OCI-LY1 (cell line): ENCODE measurements around the gene CENPA.
"Not testable (repeated sequence)": the region's sequence is repeated elsewhere in the genome, so short reads cannot be mapped to it uniquely, and the experiment has no call there.

Experiments used
- H2AFZ ChIP-seq: fragments of 200-600 bp; sonication (generic), shearing (Covaris generic); 2 replicates; pipeline ENCODE4 v1.6.0; 2014; ENCODE audit warnings: antibody characterized with exemption, mild to moderate bottlenecking, low read length
- H3F3A ChIP-seq: fragments of 200-600 bp; sonication (generic), shearing (Covaris generic); 2 replicates; pipeline ENCODE4 v1.6.0; 2014; ENCODE audit warnings: mild to moderate bottlenecking, antibody characterized with exemption, low read length, moderate library complexity; ENCODE audit not compliant: insufficient read depth
- H3K27ac ChIP-seq: fragments of 200-600 bp; sonication (generic); 2 replicates; pipeline ENCODE4 v1.5.1; 2014; ENCODE audit warnings: low read length, mixed run types, mild to moderate bottlenecking, low read depth; ENCODE audit not compliant: poor library complexity, severe bottlenecking
- H3K27me3 ChIP-seq: fragments of 200-600 bp; sonication (generic); 2 replicates; pipeline ENCODE4 v1.6.0; 2014; ENCODE audit warnings: antibody characterized with exemption, mild to moderate bottlenecking, low read length, moderate library complexity; ENCODE audit not compliant: insufficient read depth
- H3K36me3 ChIP-seq: fragments of 200-600 bp; sonication (generic); 2 replicates; pipeline ENCODE4 v1.6.1; 2014; ENCODE audit warnings: mild to moderate bottlenecking, antibody characterized with exemption, low read length, moderate library complexity, mixed read lengths; ENCODE audit not compliant: insufficient read depth
- H3K4me1 ChIP-seq: fragments of 200-600 bp; sonication (generic); 2 replicates; pipeline ENCODE4 v1.5.1; 2014; ENCODE audit warnings: mild to moderate bottlenecking, low read length, moderate library complexity; ENCODE audit not compliant: insufficient read depth, severe bottlenecking
- H3K4me2 ChIP-seq: fragments of 200-600 bp; sonication (generic), shearing (Covaris generic); 2 replicates; pipeline ENCODE4 v1.6.1; 2014; ENCODE audit warnings: low read length
- H3K4me3 ChIP-seq: fragments of 200-600 bp; sonication (generic); 2 replicates; pipeline ENCODE4 v1.5.1; 2014; ENCODE audit warnings: low read length, low read depth, mild to moderate bottlenecking, mixed read lengths; ENCODE audit not compliant: poor library complexity, severe bottlenecking
- H3K79me2 ChIP-seq: fragments of 200-600 bp; shearing (Covaris generic); 2 replicates; pipeline ENCODE4 v1.6.1; 2016; ENCODE audit warnings: mixed run types, low read length, mixed read lengths; ENCODE audit not compliant: insufficient read depth
- H3K9ac ChIP-seq: fragments of 200-600 bp; sonication (generic), shearing (Covaris generic); 2 replicates; pipeline ENCODE4 v1.6.1; 2014; ENCODE audit warnings: mild to moderate bottlenecking, low read length, mixed read lengths
- H3K9me2 ChIP-seq: fragments of 200-600 bp; sonication (generic), shearing (Covaris generic); 2 replicates; pipeline ENCODE4 v1.6.1; 2014; ENCODE audit warnings: low read depth, mild to moderate bottlenecking, low read length, mixed read lengths
- H3K9me3 ChIP-seq: fragments of 200-600 bp; shearing (Covaris generic); 2 replicates; pipeline ENCODE4 v1.6.1; 2014; ENCODE audit warnings: low read length, mixed read lengths
- H4K20me1 ChIP-seq: fragments of 200-600 bp; sonication (generic), shearing (Covaris generic); 2 replicates; pipeline ENCODE4 v1.6.0; 2016; ENCODE audit warnings: mild to moderate bottlenecking, low read length; ENCODE audit not compliant: insufficient read depth
- CTCF ChIP-seq: fragments of 200-600 bp; sonication (generic), shearing (Covaris generic); IDR thresholded peaks from 2 replicates; pipeline ENCODE4 v1.5.1; 2017; ENCODE audit warnings: mild to moderate bottlenecking, antibody characterized with exemption, low read length, moderate library complexity, mixed read lengths
- EZH2 ChIP-seq: fragments of 200-600 bp; sonication (generic), shearing (Covaris generic); IDR thresholded peaks from 2 replicates; pipeline ENCODE4 v1.8.0; 2017; ENCODE audit warnings: borderline replicate concordance, mixed run types, mild to moderate bottlenecking, antibody characterized with exemption, low read length, moderate library complexity, mixed read lengths

The CENPA gene

GRCh38 chr2:26745609-26746327 is 40.1 kb upstream of the CENPA start:
- Histone ChIP-seq H3K36me3 (no peaks in the 10 kb centered on the region), H3F3A (no peaks in the 10 kb centered on the region), H3K9ac (no peak overlapping the region), H3K4me3 (no peak overlapping the region), H3K4me1 (no peaks in the 10 kb centered on the region), H3K27me3 (no peaks in the 10 kb centered on the region), H3K4me2 (no peak overlapping the region), H4K20me1 (no peaks in the 10 kb centered on the region), H3K79me2 (no peaks in the 10 kb centered on the region), H3K27ac (no peak overlapping the region), H3K9me3 (no peaks in the 10 kb centered on the region), H2AFZ (no peak overlapping the region), H3K9me2 (no peaks in the 10 kb centered on the region)
- TF ChIP-seq CTCF (peak; percentile 85), EZH2 (no peak)

- Histone ChIP-seq H3F3A (no peaks in the 10 kb centered on the region), H3K36me3 (no peaks in the 10 kb centered on the region), H2AFZ (no peak overlapping the region), H3K4me3 (no peak overlapping the region), H4K20me1 (no peaks in the 10 kb centered on the region), H3K9ac (no peak overlapping the region), H3K27me3 (no peaks in the 10 kb centered on the region), H3K9me3 (no peaks in the 10 kb centered on the region), H3K27ac (no peak overlapping the region), H3K9me2 (no peaks in the 10 kb centered on the region), H3K79me2 (no peaks in the 10 kb centered on the region), H3K4me1 (no peaks in the 10 kb centered on the region), H3K4me2 (no peak overlapping the region)
- TF ChIP-seq CTCF (no peak), EZH2 (no peak)
Measured at GRCh38 chr2:26746934-26747333, 38.9 kb upstream of the CENPA start.

GRCh38 chr2:26749787-26750420 is 36.0 kb upstream of the CENPA start:
- peak overlapping the region; percentile 18 for H3K4me3 ChIP-seq

GRCh38 chr2:26750467-26750866 is 35.4 kb upstream of the CENPA start:
- H3K79me2 ChIP-seq, H2AFZ ChIP-seq: not testable (repeated sequence)

More at GRCh38 chr2:26749787-26750420, 36.0 kb upstream of the CENPA start:
- H3F3A ChIP-seq, H3K9me3 ChIP-seq, H3K79me2 ChIP-seq, H3K36me3 ChIP-seq, H2AFZ ChIP-seq, H3K27me3 ChIP-seq, H3K9ac ChIP-seq, H3K4me2 ChIP-seq, H3K4me1 ChIP-seq, H3K9me2 ChIP-seq, H4K20me1 ChIP-seq, H3K27ac ChIP-seq: not testable (repeated sequence)

More at GRCh38 chr2:26750467-26750866, 35.4 kb upstream of the CENPA start:
- not testable (repeated sequence) for H3K9me3 ChIP-seq, H3K9me2 ChIP-seq, H4K20me1 ChIP-seq, H3F3A ChIP-seq, H3K4me2 ChIP-seq, H3K36me3 ChIP-seq, H3K9ac ChIP-seq, H3K27ac ChIP-seq, H3K4me1 ChIP-seq, H3K27me3 ChIP-seq
- peak overlapping the region; percentile 18 for H3K4me3 ChIP-seq
